GM06990 (cell line): ENCODE measurements around the gene TRAF3IP1.

Source experiments
- DNase-seq: peaks from one replicate; pipeline ENCODE4 v3.0.0-alpha.2; 2011; ENCODE audit not compliant: insufficient read length; ENCODE audit errors: extremely low read depth
- H3K27me3 ChIP-seq: replicated peaks from 2 replicates; pipeline ENCODE4 v1.6.0; 2011; ENCODE audit warnings: low read length; ENCODE audit not compliant: control insufficient read depth, insufficient read depth
- H3K36me3 ChIP-seq: 2 replicates; pipeline ENCODE4 v1.5.1; 2011; ENCODE audit warnings: low read length; ENCODE audit not compliant: control insufficient read depth, insufficient read depth
- H3K4me3 ChIP-seq: replicated peaks from 2 replicates; pipeline ENCODE4 v1.5.1; 2011; ENCODE audit warnings: low read depth, mild to moderate bottlenecking, control low read depth, low read length
- TF ChIP-seq, protein P1 (sequence below): IDR thresholded peaks from 2 replicates; pipeline ENCODE4 v1.5.1; 2011; ENCODE audit warnings: low read length, control low read depth, mild to moderate bottlenecking, inconsistent platforms; ENCODE audit not compliant: insufficient read depth, poor library complexity, severe bottlenecking

The TRAF3IP1 gene

DNA sequence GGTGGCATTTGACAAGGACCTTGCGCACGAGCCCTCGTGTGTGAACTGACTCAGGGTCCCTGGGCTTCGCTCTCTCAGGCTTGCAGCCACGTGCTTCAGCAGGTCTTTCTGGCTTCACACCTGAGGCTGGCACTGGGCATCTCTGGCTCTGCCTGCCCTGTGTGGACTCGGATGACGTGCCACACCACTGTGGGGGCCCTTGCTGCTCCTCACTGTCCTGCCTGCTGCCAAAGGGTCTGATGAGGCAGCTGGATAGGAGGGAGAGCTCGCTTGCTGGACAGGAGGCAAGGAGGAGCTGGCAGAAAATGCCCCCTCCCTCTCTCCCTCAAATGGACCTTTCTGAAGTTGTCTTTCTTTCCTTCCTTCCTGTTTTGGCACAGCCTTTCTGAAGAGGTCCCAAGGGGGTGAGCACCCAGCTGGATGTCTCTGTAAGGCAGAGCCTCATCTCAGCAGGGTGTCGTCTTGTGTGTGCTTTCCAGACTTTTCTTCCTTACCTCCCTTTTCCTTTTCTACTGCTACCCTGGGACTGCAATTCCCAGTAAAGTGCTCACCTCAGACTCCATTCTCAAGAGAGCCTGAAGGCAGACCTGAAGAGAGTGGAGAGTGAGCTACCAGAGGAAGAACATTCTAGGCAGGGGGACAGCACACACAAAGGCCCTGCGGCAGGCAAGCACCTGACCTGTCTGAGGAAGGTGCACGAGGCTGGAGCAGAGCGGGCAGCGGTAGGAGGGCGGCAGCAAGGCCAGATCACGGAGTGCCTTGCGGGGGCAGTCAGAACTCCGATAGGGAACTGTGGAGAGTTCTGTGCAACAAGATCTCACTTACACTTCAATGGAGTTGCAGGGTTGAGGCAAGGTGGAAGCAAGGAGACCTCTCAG, 37.2 kb upstream of the TRAF3IP1 start:
- no peak for DNase-seq
- H3K36me3 ChIP-seq = no peaks in the 10 kb centered on the region; the same call in 1 of the 2 replicates
- no peaks in the 10 kb centered on the region for H3K27me3 ChIP-seq
- TF ChIP-seq, protein P1, sequence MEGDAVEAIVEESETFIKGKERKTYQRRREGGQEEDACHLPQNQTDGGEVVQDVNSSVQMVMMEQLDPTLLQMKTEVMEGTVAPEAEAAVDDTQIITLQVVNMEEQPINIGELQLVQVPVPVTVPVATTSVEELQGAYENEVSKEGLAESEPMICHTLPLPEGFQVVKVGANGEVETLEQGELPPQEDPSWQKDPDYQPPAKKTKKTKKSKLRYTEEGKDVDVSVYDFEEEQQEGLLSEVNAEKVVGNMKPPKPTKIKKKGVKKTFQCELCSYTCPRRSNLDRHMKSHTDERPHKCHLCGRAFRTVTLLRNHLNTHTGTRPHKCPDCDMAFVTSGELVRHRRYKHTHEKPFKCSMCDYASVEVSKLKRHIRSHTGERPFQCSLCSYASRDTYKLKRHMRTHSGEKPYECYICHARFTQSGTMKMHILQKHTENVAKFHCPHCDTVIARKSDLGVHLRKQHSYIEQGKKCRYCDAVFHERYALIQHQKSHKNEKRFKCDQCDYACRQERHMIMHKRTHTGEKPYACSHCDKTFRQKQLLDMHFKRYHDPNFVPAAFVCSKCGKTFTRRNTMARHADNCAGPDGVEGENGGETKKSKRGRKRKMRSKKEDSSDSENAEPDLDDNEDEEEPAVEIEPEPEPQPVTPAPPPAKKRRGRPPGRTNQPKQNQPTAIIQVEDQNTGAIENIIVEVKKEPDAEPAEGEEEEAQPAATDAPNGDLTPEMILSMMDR = no peak
- no peak overlapping the region for H3K4me3 ChIP-seq

DNA sequence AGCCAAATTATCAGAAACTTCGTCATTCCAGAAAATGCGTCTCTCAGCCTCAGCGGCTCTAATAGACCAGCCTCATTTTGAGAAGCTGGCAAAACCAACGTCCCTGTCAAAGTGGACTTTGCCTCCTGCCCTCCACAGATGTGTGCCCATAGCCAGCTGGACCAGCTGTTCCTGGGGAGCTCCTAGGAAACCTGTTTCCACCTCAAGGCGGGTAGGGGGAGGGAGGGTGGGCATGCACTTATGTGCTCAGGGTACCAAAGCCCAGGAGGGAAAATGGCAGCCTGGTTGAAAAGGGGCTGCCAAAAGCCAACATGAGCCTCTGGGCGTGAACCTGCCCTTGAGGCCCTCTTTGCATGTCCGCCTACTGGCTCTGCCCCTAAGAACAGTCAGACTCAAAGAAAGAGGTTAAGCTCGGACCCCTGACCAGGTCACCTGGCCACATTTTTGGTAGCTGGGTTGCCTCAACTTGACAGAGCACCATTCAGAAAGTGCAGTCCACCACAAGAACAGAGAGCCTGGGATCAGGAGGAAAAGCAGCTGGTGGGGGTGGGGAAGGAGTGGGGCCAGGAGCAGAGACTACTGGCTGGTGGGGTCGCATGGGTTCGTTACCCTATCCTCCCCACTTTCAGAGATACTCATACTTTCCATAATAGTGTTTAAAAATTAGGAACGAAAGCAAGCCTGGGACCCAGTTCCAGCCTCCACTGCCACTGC, 35.4 kb upstream of the TRAF3IP1 start:
- TF ChIP-seq, protein P1 = no peak
- DNase-seq = no peak
- no peak overlapping the region for H3K4me3 ChIP-seq
- no peaks in the 10 kb centered on the region for H3K27me3 ChIP-seq
- no peaks in the 10 kb centered on the region; the same call in 1 of the 2 replicates for H3K36me3 ChIP-seq

GRCh38 chr2:238285653-238286082, 34.6 kb upstream of the TRAF3IP1 start:
- DNase-seq = no peak
- Histone ChIP-seq H3K36me3 (no peaks in the 10 kb centered on the region; the same call in 1 of the 2 replicates), H3K27me3 (no peaks in the 10 kb centered on the region), H3K4me3 (no peak overlapping the region)
- TF ChIP-seq, protein P1 = no peak

DNA sequence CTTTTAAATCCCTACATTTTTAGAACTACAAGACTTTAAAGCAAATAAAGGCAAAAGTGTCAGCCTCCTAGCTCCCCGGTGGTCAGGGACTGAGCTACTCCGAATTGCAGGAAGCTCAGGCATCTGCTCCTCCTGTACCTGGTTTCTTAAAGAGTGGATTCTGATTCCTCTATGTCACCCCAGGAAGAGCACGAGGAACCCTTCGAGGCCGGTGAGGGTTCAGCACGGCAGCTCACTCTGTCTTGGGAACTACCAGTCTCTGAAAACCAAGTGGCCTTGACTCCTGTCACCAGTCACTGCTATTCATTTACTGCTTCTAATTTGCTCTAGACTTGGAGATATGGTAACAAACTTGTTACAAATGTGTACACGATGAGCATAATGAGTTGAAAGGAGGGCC, 34.2 kb upstream of the TRAF3IP1 start:
- no peak overlapping the region for H3K4me3 ChIP-seq
- TF ChIP-seq, protein P1 = no peak

GRCh38 chr2:238286551-238286950, 33.8 kb upstream of the TRAF3IP1 start:
- H3K36me3 ChIP-seq = no peaks in the 10 kb centered on the region; the same call in 1 of the 2 replicates
- DNase-seq = no peak
- TF ChIP-seq, protein P1 = no peak
- no peak overlapping the region for H3K4me3 ChIP-seq
- H3K27me3 ChIP-seq = no peaks in the 10 kb centered on the region

More for the DNA sequence above, 34.2 kb upstream of the TRAF3IP1 start:
- Histone ChIP-seq H3K27me3 (no peaks in the 10 kb centered on the region), H3K36me3 (no peaks in the 10 kb centered on the region; the same call in 1 of the 2 replicates)
- no peak for DNase-seq
